Measurements from ENCODE around the gene FEM1B. TPM values are rescaled to one million over a fixed set of nuclear protein-coding genes. Genes with fewer than 3 reads are reported as not detected.

The FEM1B gene
- total and polyA plus RNA-seq, 2 of the 8 experiments (the other 6 are each of a cell fraction or from before 2014, with no cell fraction given): 36.1 to 83.8 TPM

- no peak for TF ChIP-seq TEAD4 (IDR thresholded peaks at IDR 0.05; ENCODE audit: low read depth, low read length)
- no peak for TF ChIP-seq KDM5A (IDR thresholded peaks at IDR 0.05; ENCODE audit: low read length)
- TF ChIP-seq TAF1 (IDR thresholded peaks at IDR 0.05; ENCODE audit: low read depth, low read length): no peak
- TF ChIP-seq SP1 (IDR thresholded peaks at IDR 0.05; ENCODE audit: low read depth, low read length): no peak
These were observed 9.1 kb upstream of the FEM1B start (continued) for GRCh38 chr15:68268405-68268804.

All from H1 (cell line).